ENCODE data around the gene OR6N1.

DNA sequence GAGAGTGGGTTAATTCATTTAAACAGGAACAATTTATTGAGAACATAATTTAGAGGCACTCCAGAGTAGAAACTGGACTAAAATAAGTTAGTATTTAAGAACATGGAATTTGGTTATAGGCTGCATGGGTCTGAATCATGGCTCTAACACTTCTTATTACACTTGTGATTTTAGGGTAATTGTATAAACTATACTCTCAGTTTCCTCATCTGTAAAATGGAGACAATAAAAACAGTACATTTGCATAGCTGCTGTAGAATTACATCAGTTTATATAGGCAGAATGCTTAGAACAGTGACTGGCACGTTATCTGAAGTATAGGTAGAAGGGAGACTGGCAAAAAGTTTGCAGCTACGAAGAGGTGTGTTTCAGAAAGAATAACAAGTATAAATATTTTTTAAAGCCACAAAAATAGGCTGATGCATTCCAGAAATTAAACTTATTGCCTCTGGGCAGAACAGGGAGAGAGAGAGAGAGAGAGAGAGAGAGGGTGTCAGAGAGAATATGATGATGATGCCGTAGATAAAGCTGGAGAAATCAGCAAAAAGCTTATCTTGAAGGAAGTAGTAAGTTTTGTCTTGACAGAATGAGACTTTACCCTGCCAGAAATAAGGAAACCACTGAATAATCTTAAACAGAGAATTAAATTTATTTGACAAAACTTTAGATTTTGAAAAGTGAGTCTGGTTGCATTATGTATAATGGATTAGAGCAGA is 43.3 kb downstream of the OR6N1 start:
- TF ChIP-seq, protein P1, sequence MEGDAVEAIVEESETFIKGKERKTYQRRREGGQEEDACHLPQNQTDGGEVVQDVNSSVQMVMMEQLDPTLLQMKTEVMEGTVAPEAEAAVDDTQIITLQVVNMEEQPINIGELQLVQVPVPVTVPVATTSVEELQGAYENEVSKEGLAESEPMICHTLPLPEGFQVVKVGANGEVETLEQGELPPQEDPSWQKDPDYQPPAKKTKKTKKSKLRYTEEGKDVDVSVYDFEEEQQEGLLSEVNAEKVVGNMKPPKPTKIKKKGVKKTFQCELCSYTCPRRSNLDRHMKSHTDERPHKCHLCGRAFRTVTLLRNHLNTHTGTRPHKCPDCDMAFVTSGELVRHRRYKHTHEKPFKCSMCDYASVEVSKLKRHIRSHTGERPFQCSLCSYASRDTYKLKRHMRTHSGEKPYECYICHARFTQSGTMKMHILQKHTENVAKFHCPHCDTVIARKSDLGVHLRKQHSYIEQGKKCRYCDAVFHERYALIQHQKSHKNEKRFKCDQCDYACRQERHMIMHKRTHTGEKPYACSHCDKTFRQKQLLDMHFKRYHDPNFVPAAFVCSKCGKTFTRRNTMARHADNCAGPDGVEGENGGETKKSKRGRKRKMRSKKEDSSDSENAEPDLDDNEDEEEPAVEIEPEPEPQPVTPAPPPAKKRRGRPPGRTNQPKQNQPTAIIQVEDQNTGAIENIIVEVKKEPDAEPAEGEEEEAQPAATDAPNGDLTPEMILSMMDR (IDR thresholded peaks at IDR 0.05; ENCODE audit: low read length) = no peak
- TF ChIP-seq EZH2 (IDR thresholded peaks at IDR 0.05; ENCODE audit: borderline replicate concordance, low read length) = no peak
